Loucy (cell line): ENCODE results near the gene MOCS3.
A peak's percentile ranks its signal among the peaks of the same experiment; 100 is the strongest.

Source experiments
- H2AFZ ChIP-seq: fragments of 200-600 bp; sonication (generic); 2 replicates; pipeline ENCODE4 v1.6.0; 2016; ENCODE audit warnings: antibody characterized with exemption, mild to moderate bottlenecking, low read length, moderate library complexity
- H3F3A ChIP-seq: fragments of 200-600 bp; 2 replicates; pipeline ENCODE4 v1.6.0; 2016; ENCODE audit warnings: antibody characterized with exemption, low read depth, mild to moderate bottlenecking
- H3K27me3 ChIP-seq: fragments of 200-600 bp; sonication (generic); 2 replicates; pipeline ENCODE4 v1.6.1; 2014; ENCODE audit warnings: low read length, mild to moderate bottlenecking; ENCODE audit not compliant: insufficient read depth, poor library complexity, severe bottlenecking
- H3K36me3 ChIP-seq: fragments of 200-600 bp; sonication (generic); 2 replicates; pipeline ENCODE4 v1.6.1; 2016; ENCODE audit warnings: low read length; ENCODE audit not compliant: insufficient read depth
- H3K4me1 ChIP-seq: fragments of 200-600 bp; sonication (generic); 2 replicates; pipeline ENCODE4 v1.5.1; 2014; ENCODE audit warnings: low read length, mild to moderate bottlenecking; ENCODE audit not compliant: insufficient read depth, poor library complexity, severe bottlenecking
- H3K4me2 ChIP-seq: fragments of 200-600 bp; sonication (generic); 2 replicates; pipeline ENCODE4 v1.6.0; 2014; ENCODE audit warnings: antibody characterized with exemption, low read length, low read depth, mild to moderate bottlenecking; ENCODE audit not compliant: poor library complexity, severe bottlenecking
- H3K4me3 ChIP-seq: fragments of 200-600 bp; sonication (generic); 2 replicates; pipeline ENCODE4 v1.5.1; 2014; ENCODE audit warnings: low read length, mild to moderate bottlenecking, mixed read lengths; ENCODE audit not compliant: poor library complexity, severe bottlenecking
- H3K79me2 ChIP-seq: fragments of 200-600 bp; sonication (generic); 2 replicates; pipeline ENCODE4 v1.6.1; 2014; ENCODE audit warnings: low read length; ENCODE audit not compliant: insufficient read depth
- H3K9ac ChIP-seq: fragments of 200-600 bp; sonication (generic); 2 replicates; pipeline ENCODE4 v1.6.0; 2014; ENCODE audit warnings: mild to moderate bottlenecking, low read depth, low read length, moderate library complexity; ENCODE audit not compliant: poor library complexity, severe bottlenecking
- H3K9me2 ChIP-seq: fragments of 200-600 bp; sonication (generic); replicated peaks from 2 replicates; pipeline ENCODE4 v1.6.1; 2016; ENCODE audit warnings: low read depth, low read length, mixed read lengths
- H3K9me3 ChIP-seq: fragments of 200-600 bp; sonication (generic); 2 replicates; pipeline ENCODE4 v1.6.1; 2014; ENCODE audit warnings: mild to moderate bottlenecking, antibody characterized with exemption, low read length, low read depth; ENCODE audit not compliant: insufficient read depth
- H4K20me1 ChIP-seq: fragments of 200-600 bp; sonication (generic); 2 replicates; pipeline ENCODE4 v1.6.0; 2014; ENCODE audit warnings: antibody characterized with exemption, low read length, mild to moderate bottlenecking; ENCODE audit not compliant: insufficient read depth, poor library complexity, severe bottlenecking
- CTCF ChIP-seq: fragments of 200-600 bp; sonication (generic); conservative IDR thresholded peaks from 2 replicates; pipeline ENCODE4 v1.5.1; 2014; ENCODE audit warnings: mild to moderate bottlenecking, antibody characterized with exemption, low read length
- EZH2phosphoT487 ChIP-seq: fragments of 200-600 bp; IDR thresholded peaks from 2 replicates; pipeline ENCODE4 v1.6.1; 2018; ENCODE audit warnings: antibody characterized with exemption, mild to moderate bottlenecking, moderate library complexity, borderline replicate concordance

MOCS3 gene

GRCh38 chr20:50980071-50980681 is 21.6 kb downstream of the MOCS3 start:
- TF ChIP-seq CTCF (no peak), EZH2phosphoT487 (no peak)
- H3K9me2 ChIP-seq, result no peaks in the 10 kb centered on the region
- no peak overlapping the region for H3K9ac ChIP-seq
- H3K36me3 ChIP-seq, result no peaks in the 10 kb centered on the region
- H3F3A ChIP-seq, result no peaks in the 10 kb centered on the region
- H4K20me1 ChIP-seq, result no peaks in the 10 kb centered on the region
- H3K4me2 ChIP-seq, result no peak overlapping the region
- no peaks in the 10 kb centered on the region for H3K4me1 ChIP-seq
- H2AFZ ChIP-seq, result no peak overlapping the region
- no peak overlapping the region for H3K4me3 ChIP-seq
- H3K79me2 ChIP-seq, result no peaks in the 10 kb centered on the region
- no peaks in the 10 kb centered on the region for H3K27me3 ChIP-seq
- H3K9me3 ChIP-seq, result no peaks in the 10 kb centered on the region

GRCh38 chr20:50980851-50981713 is 22.5 kb downstream of the MOCS3 start:
- no peaks in the 10 kb centered on the region for H3K9me3 ChIP-seq
- H3F3A ChIP-seq, result no peaks in the 10 kb centered on the region
- no peak overlapping the region for H3K9ac ChIP-seq
- H3K36me3 ChIP-seq, result no peaks in the 10 kb centered on the region
- no peaks in the 10 kb centered on the region for H3K27me3 ChIP-seq
- H3K4me2 ChIP-seq, result no peak overlapping the region
- no peaks in the 10 kb centered on the region for H4K20me1 ChIP-seq
- H3K4me3 ChIP-seq, result no peak overlapping the region
- no peaks in the 10 kb centered on the region for H3K79me2 ChIP-seq
- no peaks in the 10 kb centered on the region for H3K9me2 ChIP-seq
- no peak for TF ChIP-seq EZH2phosphoT487
- TF ChIP-seq CTCF, result peak; percentile 92
- H2AFZ ChIP-seq, result no peak overlapping the region
- no peaks in the 10 kb centered on the region for H3K4me1 ChIP-seq

GRCh38 chr20:50981714-50982048 is 23.1 kb downstream of the MOCS3 start:
- TF ChIP-seq EZH2phosphoT487 (no peak), CTCF (peak; percentile 9; the same call in 1 of the 2 replicates)
- no peak overlapping the region for H2AFZ ChIP-seq
- no peak overlapping the region for H3K9ac ChIP-seq
- H3K36me3 ChIP-seq, result no peaks in the 10 kb centered on the region
- H3K4me3 ChIP-seq, result no peak overlapping the region
- H3K9me3 ChIP-seq, result no peaks in the 10 kb centered on the region
- H4K20me1 ChIP-seq, result no peaks in the 10 kb centered on the region
- H3K4me1 ChIP-seq, result no peaks in the 10 kb centered on the region
- no peaks in the 10 kb centered on the region for H3K79me2 ChIP-seq
- no peak overlapping the region for H3K4me2 ChIP-seq
- H3F3A ChIP-seq, result no peaks in the 10 kb centered on the region
- no peaks in the 10 kb centered on the region for H3K27me3 ChIP-seq
- H3K9me2 ChIP-seq, result no peaks in the 10 kb centered on the region
